Subcutaneous abdominal adipose tissue (tissue), 5 donors: Measurements from ENCODE around the gene SMAD5.

ENCODE experiments used
- H3K27ac ChIP-seq: one replicate; pipeline ENCODE4 v1.7.0; 2013; ENCODE audit warnings: low read depth, mild to moderate bottlenecking, inconsistent platforms, low read length, moderate library complexity
- H3K27me3 ChIP-seq, 5 donors: one replicate each; pipeline ENCODE4 v1.7.0; 2013; ENCODE audit warnings: low read length in 5 of 5, inconsistent platforms in 1 of 5; ENCODE audit not compliant: control insufficient read depth in 5 of 5, insufficient read depth in 4 of 5
- H3K36me3 ChIP-seq, 5 donors: one replicate each; pipeline ENCODE4 v1.7.0; 2013; ENCODE audit warnings: low read length in 5 of 5; ENCODE audit not compliant: control insufficient read depth in 5 of 5, insufficient read depth in 5 of 5
- H3K4me1 ChIP-seq, 5 donors: one replicate each; pipeline ENCODE4 v1.7.0; 2013; ENCODE audit warnings: low read length in 5 of 5, mild to moderate bottlenecking in 3 of 5, moderate library complexity in 1 of 5; ENCODE audit not compliant: control insufficient read depth in 5 of 5, insufficient read depth in 5 of 5
- H3K4me3 ChIP-seq, 5 donors: one replicate each; pipeline ENCODE4 v1.7.0; 2013; ENCODE audit warnings: low read length in 5 of 5, low read depth in 1 of 5
- H3K9ac ChIP-seq, 5 donors: one replicate each; pipeline ENCODE4 v1.7.0; 2013; ENCODE audit warnings: low read length in 5 of 5, mild to moderate bottlenecking in 4 of 5, moderate library complexity in 3 of 5
- H3K9me3 ChIP-seq, 5 donors: one replicate each; pipeline ENCODE4 v1.7.0; 2013; ENCODE audit warnings: low read length in 5 of 5; ENCODE audit not compliant: control insufficient read depth in 5 of 5
- donor health status: healthy.
- donor health status: healthy.
- donor health status: healthy.
- donor health status: healthy.
- donor health status: healthy.

The SMAD5 gene

DNA sequence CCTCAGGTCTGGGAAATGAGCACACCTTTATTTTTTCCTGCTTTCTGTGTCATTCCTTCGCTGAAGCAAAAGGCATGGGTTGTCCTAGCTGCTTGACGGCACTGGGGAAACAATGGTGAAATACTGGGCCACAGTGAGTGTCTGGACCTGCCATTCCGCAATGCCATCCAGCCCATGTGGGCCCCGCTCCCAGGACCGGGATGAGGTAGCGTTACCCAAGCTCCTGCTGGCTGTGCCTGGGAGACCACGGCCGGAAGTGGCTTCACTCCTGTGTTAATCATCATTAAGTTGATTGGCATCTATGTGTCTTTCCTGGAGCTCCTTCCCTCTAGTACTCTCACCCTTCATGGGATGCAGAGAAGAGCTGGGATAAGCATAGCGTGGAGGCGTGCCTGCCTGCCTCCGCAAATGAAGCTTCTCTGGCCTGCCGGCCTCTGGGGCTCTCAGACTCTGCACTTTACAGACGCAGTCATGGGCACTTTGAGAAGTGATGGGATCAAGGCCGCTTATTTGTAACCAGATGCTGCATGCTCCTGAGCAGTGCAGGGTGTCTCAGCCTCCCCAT, 76.8 kb downstream of the SMAD5 start:
- Histone ChIP-seq H3K27me3 (peaks cover 5 to 24% (median 9%) of the 10 kb centered on the region in 5 donors), H3K4me3 (no peak overlapping the region), H3K27ac (no peak overlapping the region), H3K4me1 (no peaks in the 10 kb centered on the region), H3K9me3 (peaks cover 0 to 10% (median 3%) of the 10 kb centered on the region in 5 donors), H3K9ac (no peak overlapping the region), H3K36me3 (no peaks in the 10 kb centered on the region)

DNA sequence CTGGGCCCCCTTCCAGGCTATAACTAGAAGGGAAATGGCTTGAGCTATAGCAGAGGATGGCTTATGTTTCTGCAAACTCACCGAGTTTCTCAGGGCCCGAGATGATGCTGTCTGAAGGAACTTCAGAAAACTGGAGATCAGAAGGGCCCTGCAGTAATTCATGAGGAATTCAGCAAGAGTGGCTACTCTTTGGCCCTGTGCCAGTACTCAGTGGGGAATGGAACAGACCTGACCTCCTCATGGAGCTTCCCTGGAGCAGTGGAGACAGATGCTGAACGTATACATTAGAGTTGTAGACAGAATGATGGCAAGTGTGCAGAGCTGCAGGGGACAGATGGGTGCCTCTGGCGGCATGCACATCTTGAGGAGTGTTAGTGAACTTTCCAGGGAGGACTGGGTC, 77.6 kb downstream of the SMAD5 start:
- Histone ChIP-seq H3K9me3 (peaks cover 0 to 6% (median 3%) of the 10 kb centered on the region in 5 donors), H3K36me3 (no peaks in the 10 kb centered on the region), H3K27ac (no peak overlapping the region), H3K9ac (no peak overlapping the region), H3K27me3 (peaks cover 5 to 25% (median 9%) of the 10 kb centered on the region in 5 donors), H3K4me3 (no peak overlapping the region), H3K4me1 (no peaks in the 10 kb centered on the region)

DNA sequence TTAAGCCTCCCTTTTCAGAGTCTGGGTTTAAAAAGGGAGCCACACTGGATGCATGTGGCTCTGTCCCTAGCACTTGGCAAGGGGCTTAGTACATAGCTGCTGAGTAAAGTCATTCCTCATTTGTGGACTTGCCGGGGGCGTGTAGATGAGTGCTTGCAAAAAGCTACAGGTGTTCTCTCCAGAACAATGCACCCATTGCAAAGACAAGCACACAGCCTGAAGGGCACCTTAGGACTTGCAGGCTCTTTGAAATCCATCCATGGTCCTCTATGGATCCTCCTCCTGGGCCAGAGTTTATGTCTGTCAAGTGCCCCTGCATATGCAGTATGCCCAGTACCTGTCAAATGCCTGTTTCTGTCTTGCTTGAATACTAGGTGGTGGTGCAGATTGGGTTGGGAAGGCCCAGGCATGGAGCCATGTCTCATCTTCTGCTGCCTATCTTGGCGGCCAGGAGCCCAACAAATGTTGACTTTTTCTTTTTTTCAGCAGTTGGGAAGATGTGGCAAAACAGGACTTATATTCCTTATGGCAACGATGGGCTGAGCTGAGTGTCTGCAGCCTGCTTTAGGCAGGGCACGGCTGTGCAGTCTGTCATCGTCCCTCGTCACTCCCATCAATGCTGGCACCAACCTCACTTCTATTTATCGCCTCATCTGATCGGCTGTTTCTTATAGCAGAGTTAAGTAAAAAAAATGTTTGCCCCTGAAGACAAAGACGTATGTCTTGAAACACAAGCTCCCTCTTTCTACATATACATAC, 78.8 kb downstream of the SMAD5 start:
- Histone ChIP-seq H3K9ac (no peak overlapping the region), H3K27ac (no peak overlapping the region), H3K4me1 (no peaks in the 10 kb centered on the region), H3K27me3 (peaks cover 5 to 29% (median 16%) of the 10 kb centered on the region in 5 donors), H3K9me3 (no peaks in the 10 kb centered on the region), H3K4me3 (no peak overlapping the region), H3K36me3 (no peaks in the 10 kb centered on the region)

DNA sequence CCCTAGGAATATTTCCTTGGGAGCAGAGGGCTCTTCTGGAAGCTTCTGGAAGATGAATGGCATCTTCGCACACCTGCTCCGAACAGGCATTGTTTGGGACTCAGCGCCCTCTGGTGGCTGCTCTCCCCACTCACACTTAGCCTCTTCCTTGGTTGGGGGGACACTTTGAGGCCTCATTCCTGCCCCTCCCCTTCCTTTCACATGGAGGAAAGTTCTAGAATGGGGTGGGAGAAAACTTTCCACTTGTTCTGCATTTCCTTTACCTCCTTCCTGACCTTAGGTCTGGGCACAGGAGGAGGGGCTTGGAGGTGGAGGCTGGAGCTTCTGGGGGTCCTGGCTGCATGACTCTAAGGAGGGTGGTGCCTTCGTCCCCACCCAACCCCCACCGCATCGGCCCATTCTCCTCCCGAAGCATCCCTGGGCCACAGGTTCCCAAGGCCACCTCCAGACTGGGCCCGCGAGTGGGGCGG, 79.6 kb downstream of the SMAD5 start:
- H3K9ac ChIP-seq: no peak overlapping the region
- no peak overlapping the region for H3K4me3 ChIP-seq
- H3K9me3 ChIP-seq: no peaks in the 10 kb centered on the region
- no peaks in the 10 kb centered on the region for H3K4me1 ChIP-seq
- no peak overlapping the region for H3K27ac ChIP-seq
- H3K36me3 ChIP-seq: no peaks in the 10 kb centered on the region
- H3K27me3 ChIP-seq: peaks cover 5 to 29% (median 21%) of the 10 kb centered on the region in 5 donors

DNA sequence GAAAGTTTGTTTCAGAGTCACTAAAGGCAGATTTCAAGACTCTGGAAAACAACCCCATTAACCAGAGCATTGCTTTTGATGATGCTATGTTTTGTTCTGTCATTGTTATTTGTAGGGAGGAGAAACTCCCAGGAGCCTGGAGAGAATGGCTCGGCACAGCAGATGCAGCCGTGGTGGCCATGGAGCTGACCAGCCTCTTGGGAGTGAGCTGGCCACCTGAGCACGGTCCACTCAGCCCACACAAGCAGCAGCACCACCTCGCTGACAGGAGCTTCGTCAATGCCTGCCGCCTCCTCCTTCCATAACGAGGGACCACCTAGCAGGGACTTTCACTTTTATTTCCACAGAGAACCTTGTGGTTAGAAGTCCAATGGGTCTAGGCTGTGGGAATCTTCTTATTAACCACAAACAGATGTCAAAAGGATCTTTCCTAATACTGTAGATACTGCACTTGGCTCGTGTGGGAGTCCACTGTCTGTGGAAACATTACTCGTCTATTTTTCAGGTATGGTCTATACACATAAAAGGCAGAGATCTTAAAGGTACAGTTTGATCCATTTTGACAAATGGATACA, 81.4 kb downstream of the SMAD5 start:
- H3K4me1 ChIP-seq: no peaks in the 10 kb centered on the region
- H3K4me3 ChIP-seq: peak overlapping the region in 2 of 5 donors; percentile 24 to 32
- H3K9me3 ChIP-seq: no peaks in the 10 kb centered on the region
- H3K9ac ChIP-seq: peak overlapping the region in 1 of 5 donors; percentile 4
- H3K27ac ChIP-seq: no peak overlapping the region
- peaks cover 5 to 29% (median 21%) of the 10 kb centered on the region in 5 donors for H3K27me3 ChIP-seq
- H3K36me3 ChIP-seq: no peaks in the 10 kb centered on the region

DNA sequence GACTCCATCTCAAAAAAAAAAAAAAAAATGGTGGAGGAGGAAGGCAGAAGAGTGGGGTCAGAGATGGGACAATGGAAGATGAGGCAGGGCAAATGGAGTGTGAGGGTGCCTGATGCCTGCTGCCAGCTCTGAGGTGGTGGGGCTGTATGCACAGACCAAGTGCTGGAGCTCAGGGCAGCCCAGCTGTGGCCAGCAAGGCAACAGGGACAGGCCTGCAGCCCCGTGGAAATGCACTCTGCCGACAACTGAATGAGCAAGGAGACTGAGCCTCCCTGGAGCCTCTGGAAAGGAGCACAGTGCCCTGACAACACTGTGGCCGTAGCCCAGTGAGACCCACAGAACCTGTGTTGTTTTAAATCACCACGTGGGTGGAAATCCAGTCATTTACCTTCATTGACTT, 83.2 kb downstream of the SMAD5 start:
- Histone ChIP-seq H3K27me3 (peaks cover 5 to 29% (median 21%) of the 10 kb centered on the region in 5 donors), H3K4me3 (no peak overlapping the region), H3K36me3 (no peaks in the 10 kb centered on the region), H3K9ac (no peak overlapping the region), H3K4me1 (no peaks in the 10 kb centered on the region), H3K27ac (no peak overlapping the region), H3K9me3 (peaks cover 0 to 6% (median 0%) of the 10 kb centered on the region in 5 donors)

DNA sequence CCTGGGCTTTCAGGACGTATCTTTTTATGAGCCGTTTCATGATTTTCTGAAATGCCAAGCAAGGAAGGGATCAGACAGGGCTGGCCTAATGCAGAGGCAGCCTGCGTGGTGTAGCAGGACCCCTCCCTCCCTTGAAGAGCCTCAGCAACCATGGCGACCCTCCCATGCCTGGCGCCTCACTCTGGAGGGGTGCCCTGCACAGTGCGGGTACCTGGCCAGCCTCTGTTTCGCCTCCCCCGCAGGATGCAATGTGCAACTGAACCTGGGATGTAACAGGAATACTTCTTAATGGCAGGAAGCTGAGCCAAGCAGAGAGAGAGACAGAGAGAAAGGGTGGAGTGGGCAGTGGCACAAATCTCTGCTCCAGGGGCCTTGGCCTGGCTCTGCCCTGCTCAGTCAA, 83.6 kb downstream of the SMAD5 start:
- no peak overlapping the region for H3K27ac ChIP-seq
- no peaks in the 10 kb centered on the region for H3K36me3 ChIP-seq
- H3K4me3 ChIP-seq: no peak overlapping the region
- peaks cover 1 to 8% (median 4%) of the 10 kb centered on the region in 5 donors for H3K9me3 ChIP-seq
- no peaks in the 10 kb centered on the region for H3K4me1 ChIP-seq
- H3K27me3 ChIP-seq: peaks cover 5 to 28% (median 21%) of the 10 kb centered on the region in 5 donors
- no peak overlapping the region for H3K9ac ChIP-seq

DNA sequence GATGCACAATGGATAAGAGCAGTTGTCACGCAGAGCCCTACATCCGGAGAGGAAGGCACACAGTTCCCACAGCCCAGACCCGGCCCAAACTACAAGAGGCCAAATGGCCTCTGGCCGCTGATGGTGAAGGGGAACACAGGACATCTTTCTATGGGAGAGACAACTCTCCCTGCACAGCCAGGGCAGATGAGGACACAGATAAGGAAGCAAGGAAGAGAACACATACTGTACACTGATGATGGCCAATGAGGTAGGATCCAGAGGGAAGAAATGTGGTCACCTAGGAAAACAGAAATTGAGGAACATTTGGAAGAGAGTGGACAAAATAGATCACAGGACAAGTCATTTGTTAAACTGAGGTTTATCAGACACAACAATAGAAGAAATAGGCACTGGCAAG, 88.7 kb downstream of the SMAD5 start:
- Histone ChIP-seq H3K27ac (no peak overlapping the region), H3K9me3 (peaks cover 2 to 12% (median 10%) of the 10 kb centered on the region in 5 donors), H3K4me3 (no peak overlapping the region), H3K27me3 (peaks cover 0 to 12% (median 8%) of the 10 kb centered on the region in 5 donors), H3K9ac (no peak overlapping the region), H3K36me3 (no peaks in the 10 kb centered on the region), H3K4me1 (no peaks in the 10 kb centered on the region)

DNA sequence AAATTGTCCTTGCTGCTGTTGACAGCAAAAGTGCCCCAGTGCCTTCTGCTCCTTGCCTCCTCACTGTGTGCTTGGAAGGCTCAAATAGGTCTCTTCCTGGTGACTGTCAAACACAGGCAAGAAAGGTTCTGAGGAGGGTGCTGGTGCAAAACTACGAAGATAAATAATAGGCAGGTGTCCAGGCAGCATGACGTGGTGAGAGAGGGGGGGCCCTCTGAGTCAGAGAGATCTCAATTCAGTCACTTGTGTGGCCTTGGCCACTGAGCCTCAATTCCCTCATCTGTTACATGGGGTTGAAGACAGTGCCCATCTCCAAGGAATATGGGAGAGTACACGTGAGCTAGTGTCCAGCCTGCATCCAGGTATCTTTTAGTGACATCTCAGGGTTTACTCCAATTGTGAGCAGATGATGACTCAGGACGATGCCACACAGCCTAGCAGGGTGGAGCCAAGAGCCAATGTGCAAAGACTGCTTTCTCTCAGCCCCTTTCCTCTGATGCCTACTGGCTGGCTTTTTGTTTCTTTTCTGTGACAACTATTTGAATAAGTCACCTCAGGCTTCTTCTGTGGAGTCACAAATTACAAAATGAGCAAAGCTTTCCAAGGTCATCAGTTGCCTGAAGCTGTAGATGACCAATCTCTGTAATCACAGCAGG, 90.1 kb downstream of the SMAD5 start:
- Histone ChIP-seq H3K27me3 (peaks cover 0 to 12% (median 6%) of the 10 kb centered on the region in 5 donors), H3K36me3 (no peaks in the 10 kb centered on the region), H3K9me3 (peaks cover 2 to 12% (median 10%) of the 10 kb centered on the region in 5 donors), H3K4me3 (no peak overlapping the region), H3K4me1 (no peaks in the 10 kb centered on the region), H3K27ac (no peak overlapping the region), H3K9ac (no peak overlapping the region)
